Ascending aorta (tissue), 2 donors: ENCODE data around the gene CLSTN2. TPM values are rescaled to one million over a fixed set of nuclear protein-coding genes. Genes with fewer than 3 reads are reported as not detected.

Source experiments
- DNase-seq, 2 donors: peaks; one replicate each; pipeline ENCODE4 v3.0.0-alpha.2; 2019; ENCODE audit warnings: low spot score in 2 of 2
- H3K27ac ChIP-seq, 2 donors: fragments of 200-600 bp; sonication (generic); one replicate each; pipeline ENCODE4 v1.5.1; 2016 to 2017; ENCODE audit warnings: mild to moderate bottlenecking in 1 of 2
- H3K27me3 ChIP-seq: fragments of 200-600 bp; sonication (generic); one replicate; pipeline ENCODE4 v1.5.1; 2017
- H3K36me3 ChIP-seq, 2 donors: fragments of 200-600 bp; sonication (generic); one replicate each; pipeline ENCODE4 v1.5.1; 2016
- H3K4me1 ChIP-seq, 2 donors: fragments of 200-600 bp; sonication (generic); one replicate each; pipeline ENCODE4 v1.5.1; 2016 to 2017; ENCODE audit warnings: mild to moderate bottlenecking in 1 of 2
- H3K4me3 ChIP-seq, 2 donors: fragments of 200-600 bp; sonication (generic); one replicate each; pipeline ENCODE4 v1.5.1; 2016 to 2017; ENCODE audit warnings: mild to moderate bottlenecking in 1 of 2
- H3K9me3 ChIP-seq, 2 donors: fragments of 200-600 bp; sonication (generic); one replicate each; pipeline ENCODE4 v1.5.1; 2016
- intact Hi-C: fragments of 100-400 bp; cut with DNase I; formaldehyde crosslinking; loops from one replicate; pipeline ENCODE4 v1.15.1; 2023
- total RNA-seq: library from RNA; depleted of rRNA; stranded (reverse); fragments of >200 nt; gene quantifications from one replicate; pipeline ENCODE4 v1.1.0, GENCODE V29; 2016
- TF ChIP-seq, protein P1 (sequence below), 3 experiments: fragments of 200-600 bp in 2 of 3; fragments of 450-650 bp in 1 of 3; sonication (generic) in 2 of 3; IDR thresholded peaks; one replicate each; pipeline ENCODE4 v1.5.1; 2016 to 2019; ENCODE audit warnings: antibody characterized with exemption in 3 of 3, mild to moderate bottlenecking in 1 of 3, moderate library complexity in 1 of 3

The CLSTN2 gene
- total RNA-seq, 1 donor from 2014 or later: 65.8 TPM

DNA sequence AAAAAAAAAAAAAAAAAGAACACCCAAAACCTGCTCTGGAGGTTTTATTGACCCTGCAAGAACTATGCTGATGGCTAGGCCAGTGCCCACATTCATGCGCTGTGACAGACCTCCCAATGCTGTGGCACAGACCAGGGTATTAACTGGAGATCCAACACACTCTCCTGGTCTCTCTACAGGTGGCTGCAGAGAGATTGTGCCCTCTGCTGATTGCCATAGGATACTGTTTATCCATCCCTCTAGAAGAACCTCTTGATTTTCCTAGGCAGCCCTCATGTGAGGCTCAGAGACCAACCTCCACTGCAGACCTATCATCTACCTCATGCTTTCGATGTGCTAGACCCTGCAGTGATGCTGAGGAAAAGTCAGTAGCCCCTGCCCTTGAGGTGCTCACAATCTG is 617.4 kb downstream of the CLSTN2 start:
- TF ChIP-seq, protein P1, sequence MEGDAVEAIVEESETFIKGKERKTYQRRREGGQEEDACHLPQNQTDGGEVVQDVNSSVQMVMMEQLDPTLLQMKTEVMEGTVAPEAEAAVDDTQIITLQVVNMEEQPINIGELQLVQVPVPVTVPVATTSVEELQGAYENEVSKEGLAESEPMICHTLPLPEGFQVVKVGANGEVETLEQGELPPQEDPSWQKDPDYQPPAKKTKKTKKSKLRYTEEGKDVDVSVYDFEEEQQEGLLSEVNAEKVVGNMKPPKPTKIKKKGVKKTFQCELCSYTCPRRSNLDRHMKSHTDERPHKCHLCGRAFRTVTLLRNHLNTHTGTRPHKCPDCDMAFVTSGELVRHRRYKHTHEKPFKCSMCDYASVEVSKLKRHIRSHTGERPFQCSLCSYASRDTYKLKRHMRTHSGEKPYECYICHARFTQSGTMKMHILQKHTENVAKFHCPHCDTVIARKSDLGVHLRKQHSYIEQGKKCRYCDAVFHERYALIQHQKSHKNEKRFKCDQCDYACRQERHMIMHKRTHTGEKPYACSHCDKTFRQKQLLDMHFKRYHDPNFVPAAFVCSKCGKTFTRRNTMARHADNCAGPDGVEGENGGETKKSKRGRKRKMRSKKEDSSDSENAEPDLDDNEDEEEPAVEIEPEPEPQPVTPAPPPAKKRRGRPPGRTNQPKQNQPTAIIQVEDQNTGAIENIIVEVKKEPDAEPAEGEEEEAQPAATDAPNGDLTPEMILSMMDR (IDR thresholded peaks at IDR 0.05): no peak
- Histone ChIP-seq H3K27ac (no peak overlapping the region), H3K27me3 (no peaks in the 10 kb centered on the region), H3K9me3 (no peaks in the 10 kb centered on the region), H3K4me1 (no peaks in the 10 kb centered on the region), H3K36me3 (no peaks in the 10 kb centered on the region), H3K4me3 (no peak overlapping the region)
- DNase-seq: no peak
- intact Hi-C loops: no loop called here

DNA sequence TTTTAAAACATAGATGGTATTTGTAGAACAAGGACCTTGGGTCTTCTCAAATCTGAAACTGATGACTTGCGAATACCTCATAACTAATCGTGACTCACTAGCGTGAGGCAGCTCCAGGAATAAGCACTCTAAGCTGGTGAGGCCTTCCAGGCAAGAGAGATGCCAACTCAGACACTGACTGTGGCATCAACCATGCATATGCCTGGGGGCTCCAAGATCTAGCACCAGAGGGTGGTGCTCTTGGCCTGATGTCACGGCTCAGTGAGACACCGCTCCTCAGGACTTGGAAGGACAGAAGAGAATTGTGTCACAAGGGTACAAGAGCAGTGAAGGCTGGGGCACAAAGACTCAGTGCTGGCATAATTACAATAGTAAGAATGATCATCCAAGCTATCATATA is 617.9 kb downstream of the CLSTN2 start:
- Histone ChIP-seq H3K27ac (no peak overlapping the region), H3K27me3 (no peaks in the 10 kb centered on the region), H3K9me3 (no peaks in the 10 kb centered on the region), H3K4me1 (no peaks in the 10 kb centered on the region), H3K36me3 (no peaks in the 10 kb centered on the region), H3K4me3 (no peak overlapping the region)
- DNase-seq: no peak
- TF ChIP-seq, protein P1 (IDR thresholded peaks at IDR 0.05): no peak
- intact Hi-C loops: no loop called here

DNA sequence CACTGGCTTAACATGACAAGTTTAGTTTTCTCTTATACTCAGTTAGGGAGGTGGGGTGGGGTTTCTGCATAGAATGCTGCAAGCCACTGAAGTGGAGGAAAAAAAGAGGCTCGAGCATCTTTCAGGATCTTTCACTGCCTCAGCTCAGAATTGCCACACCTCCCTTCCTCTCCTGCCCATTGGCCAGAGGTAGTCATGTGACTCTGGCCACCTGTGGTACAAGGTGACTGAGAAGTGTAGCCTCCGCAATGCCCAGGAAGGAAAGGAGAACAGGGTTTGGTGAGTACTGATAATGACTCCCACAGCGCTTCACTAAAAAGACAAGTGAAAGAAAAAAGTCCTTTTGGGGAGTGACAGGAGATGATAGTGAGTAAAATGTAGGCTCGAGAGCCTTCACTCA is 618.6 kb downstream of the CLSTN2 start:
- no peak for DNase-seq
- Histone ChIP-seq H3K36me3 (no peaks in the 10 kb centered on the region), H3K27me3 (no peaks in the 10 kb centered on the region), H3K9me3 (no peaks in the 10 kb centered on the region), H3K27ac (no peak overlapping the region), H3K4me1 (no peaks in the 10 kb centered on the region), H3K4me3 (no peak overlapping the region)
- TF ChIP-seq, protein P1 (IDR thresholded peaks at IDR 0.05): no peak
- intact Hi-C loops: no loop called here

DNA sequence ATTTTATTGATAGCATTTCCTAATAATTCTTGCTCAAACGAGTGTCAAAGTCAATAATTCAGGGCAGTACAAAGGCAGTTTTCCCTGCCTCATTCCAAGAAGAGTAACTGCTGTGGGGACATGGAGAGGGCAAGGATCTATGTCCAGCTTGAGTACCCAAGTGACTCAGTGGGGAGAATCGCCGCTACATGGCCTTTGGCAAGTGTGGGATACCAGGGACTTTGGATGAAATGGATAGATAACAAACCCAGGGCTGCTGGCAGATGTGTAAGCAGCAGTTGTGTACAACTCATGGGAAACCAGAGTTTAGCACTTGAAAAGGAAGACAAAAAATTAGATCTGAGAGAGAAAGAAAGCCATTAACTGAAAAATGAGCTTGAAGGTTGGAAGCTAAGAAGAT is 620.7 kb downstream of the CLSTN2 start:
- no peak for DNase-seq
- no peaks in the 10 kb centered on the region for H3K9me3 ChIP-seq
- no peaks in the 10 kb centered on the region for H3K36me3 ChIP-seq
- intact Hi-C loops: no loop called here
- no peaks in the 10 kb centered on the region for H3K4me1 ChIP-seq
- no peak overlapping the region for H3K27ac ChIP-seq
- H3K27me3 ChIP-seq: no peaks in the 10 kb centered on the region
- no peak overlapping the region for H3K4me3 ChIP-seq
- TF ChIP-seq, protein P1 (IDR thresholded peaks at IDR 0.05): no peak

DNA sequence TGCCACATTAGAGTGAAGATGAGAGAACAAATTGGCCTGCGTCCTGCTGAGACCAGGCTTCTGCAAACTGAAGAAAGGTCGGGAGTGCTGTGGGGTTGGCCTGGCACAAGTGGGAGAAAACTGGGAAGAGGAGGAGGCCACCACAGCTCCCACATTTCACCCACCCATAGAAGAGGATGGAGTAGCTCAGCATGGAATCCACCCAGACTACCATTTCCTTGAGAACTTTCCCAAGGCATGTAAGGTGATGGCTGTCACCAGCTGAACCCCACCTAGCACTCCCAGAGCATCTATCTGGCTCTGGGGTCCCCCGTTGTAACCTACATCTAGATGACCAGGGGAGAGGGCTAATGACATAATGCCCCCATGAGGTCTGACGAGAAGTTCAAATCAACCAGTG is 622.5 kb downstream of the CLSTN2 start:
- intact Hi-C loops: no loop called here
- DNase-seq: no peak
- TF ChIP-seq, protein P1 (IDR thresholded peaks at IDR 0.05): no peak
- H3K27ac ChIP-seq: no peak overlapping the region
- H3K4me3 ChIP-seq: no peak overlapping the region
- no peaks in the 10 kb centered on the region for H3K27me3 ChIP-seq
- H3K36me3 ChIP-seq: no peaks in the 10 kb centered on the region
- H3K9me3 ChIP-seq: no peaks in the 10 kb centered on the region
- no peaks in the 10 kb centered on the region for H3K4me1 ChIP-seq

DNA sequence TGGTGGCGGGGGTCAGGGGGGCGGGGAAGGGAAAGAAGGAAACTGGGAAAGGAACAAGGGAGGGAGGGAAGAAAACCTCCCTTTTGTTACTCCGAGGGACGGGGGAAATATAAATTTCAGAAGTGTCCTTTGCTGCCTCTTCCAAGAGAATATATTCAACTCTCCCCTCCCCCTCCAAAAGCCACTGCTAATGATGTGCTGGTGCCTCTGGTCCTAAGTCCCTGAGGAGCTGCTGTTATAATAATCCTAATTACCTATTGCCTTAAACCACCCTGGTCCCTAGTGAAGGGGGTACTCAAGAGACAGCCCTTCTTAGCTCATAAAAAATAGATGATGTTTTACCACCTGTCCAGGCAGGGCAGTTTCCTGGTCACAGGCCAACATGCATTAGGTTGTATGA is 624.6 kb downstream of the CLSTN2 start:
- DNase-seq: no peak
- H3K27me3 ChIP-seq: no peaks in the 10 kb centered on the region
- intact Hi-C loops: no loop called here
- TF ChIP-seq, protein P1 (IDR thresholded peaks at IDR 0.05): no peak
- H3K4me1 ChIP-seq: no peaks in the 10 kb centered on the region
- no peak overlapping the region for H3K4me3 ChIP-seq
- H3K36me3 ChIP-seq: no peaks in the 10 kb centered on the region
- H3K9me3 ChIP-seq: no peaks in the 10 kb centered on the region
- H3K27ac ChIP-seq: no peak overlapping the region
